HepG2 (cell line): ENCODE measurements around the gene PLEKHN1. TPM values are rescaled to one million over a fixed set of nuclear protein-coding genes. Genes with fewer than 3 reads are reported as not detected.
A peak's percentile ranks its signal among the peaks of the same experiment; 100 is the strongest.

Experiments used
- ARNTL ChIP-seq: sonication (generic); formaldehyde crosslinking; IDR thresholded peaks from 2 replicates; pipeline ENCODE4 v1.4.0; 2020; ENCODE audit warnings: mild to moderate bottlenecking, missing genetic modification reagents
- ATF7 ChIP-seq, 2 experiments: fragments of 450-650 bp in 1 of 2; sonication (generic) in 1 of 2; formaldehyde crosslinking in 1 of 2; IDR thresholded peaks; 2 replicates each; pipeline versions ENCODE4 v1.4.0 to v1.6.1; 2016 to 2020; ENCODE audit warnings: antibody characterized with exemption in 1 of 2, mild to moderate bottlenecking in 1 of 2, missing genetic modification reagents in 1 of 2
- CCDC6 ChIP-seq: sonication (generic); formaldehyde crosslinking; IDR thresholded peaks from 2 replicates; pipeline ENCODE4 v1.8.1; 2022; ENCODE audit warnings: mild to moderate bottlenecking, missing genetic modification reagents, moderate library complexity
- FOSL2 ChIP-seq: sonication (generic); formaldehyde crosslinking; IDR thresholded peaks from 2 replicates; pipeline ENCODE4 v1.4.0; 2020; ENCODE audit warnings: missing genetic modification reagents
- GTF3A ChIP-seq: sonication (generic); formaldehyde crosslinking; conservative IDR thresholded peaks from 2 replicates; pipeline ENCODE4 v1.4.0; 2020; ENCODE audit warnings: mild to moderate bottlenecking, missing genetic modification reagents
- PAXIP1 ChIP-seq: sonication (generic); formaldehyde crosslinking; conservative IDR thresholded peaks from 2 replicates; pipeline ENCODE4 v1.4.0; 2020; ENCODE audit warnings: mild to moderate bottlenecking, missing genetic modification reagents, moderate library complexity
- PLSCR1 ChIP-seq: sonication (generic); formaldehyde crosslinking; IDR thresholded peaks from 2 replicates; pipeline ENCODE4 v1.5.0; 2020; ENCODE audit warnings: missing genetic modification reagents, mild to moderate bottlenecking, borderline replicate concordance
- POLR2A ChIP-seq, 2 experiments: IDR thresholded peaks; 2 replicates each; pipeline ENCODE4 v1.6.1; 2011; ENCODE audit warnings: low read depth in 2 of 2, low read length in 2 of 2, mild to moderate bottlenecking in 1 of 2, moderate library complexity in 1 of 2; ENCODE audit not compliant: insufficient read depth in 1 of 2
- RXRA ChIP-seq: sonication (generic); formaldehyde crosslinking; IDR thresholded peaks from 2 replicates; pipeline ENCODE4 v1.5.1; 2020; ENCODE audit warnings: missing genetic modification reagents
- SAP130 ChIP-seq: IDR thresholded peaks from 2 replicates; pipeline ENCODE4 v1.6.1; 2016; ENCODE audit warnings: low read depth
- SIN3B ChIP-seq: fragments of 150-350 bp; IDR thresholded peaks from 2 replicates; pipeline ENCODE4 v1.6.1; 2014; ENCODE audit warnings: low read length
- TBX2 ChIP-seq: sonication (generic); formaldehyde crosslinking; IDR thresholded peaks from 2 replicates; pipeline ENCODE4 v1.5.0; 2020; ENCODE audit warnings: missing genetic modification reagents, mild to moderate bottlenecking, borderline replicate concordance
- TSC22D2 ChIP-seq: sonication (generic); formaldehyde crosslinking; IDR thresholded peaks from 2 replicates; pipeline ENCODE4 v1.5.1; 2020; ENCODE audit warnings: missing genetic modification reagents, mild to moderate bottlenecking, borderline replicate concordance
- ZNF207 ChIP-seq: fragments of 450-650 bp; IDR thresholded peaks from 2 replicates; pipeline ENCODE4 v1.6.1; 2016; ENCODE audit warnings: antibody characterized with exemption, borderline replicate concordance
- ZNF883 ChIP-seq: sonication (generic); formaldehyde crosslinking; IDR thresholded peaks from 2 replicates; pipeline ENCODE4 v1.5.1; 2020; ENCODE audit warnings: mild to moderate bottlenecking, missing genetic modification reagents; ENCODE audit errors: not compliant biosample characterization
- ZSCAN30 ChIP-seq: sonication (generic); formaldehyde crosslinking; IDR thresholded peaks from 2 replicates; pipeline ENCODE4 v1.5.0; 2020; ENCODE audit warnings: mild to moderate bottlenecking, missing genetic modification reagents
- polyA plus RNA-seq, 8 experiments: library from polyadenylated mRNA; depleted of rRNA in 3 of 8; stranded (reverse) in 7 of 8; unstranded in 1 of 8; fragments of >200 nt; fragmentation: Illumina TruSeq in 4 of 8; extraction: Trizol in 4 of 8; gene quantifications; 2 replicates each; pipeline versions ENCODE4 v1.2.1 to v1.2.3, GENCODE V29; 2011 to 2016; ENCODE audit warnings: low read depth in 4 of 8, missing spikeins in 1 of 8, mixed read lengths in 1 of 8; ENCODE audit not compliant: insufficient read depth in 1 of 8
- total RNA-seq, 5 experiments: library from RNA; depleted of rRNA; stranded (reverse); fragments of >200 nt; fragmentation: Illumina TruSeq; extraction: Trizol; gene quantifications; 2 replicates each; pipeline ENCODE4 v1.2.3, GENCODE V29; 2016; ENCODE audit warnings: low read depth in 1 of 5
- TF ChIP-seq, protein P1 (sequence below): sonication (generic); formaldehyde crosslinking; IDR thresholded peaks from 2 replicates; pipeline ENCODE4 v1.4.0; 2020; ENCODE audit warnings: missing genetic modification reagents
- TF ChIP-seq, protein P2 (sequence below), 2 experiments: sonication (generic) in 1 of 2; formaldehyde crosslinking in 1 of 2; IDR thresholded peaks; 2 replicates each; pipeline versions ENCODE4 v1.4.0 to v1.6.1; 2016 to 2020; ENCODE audit warnings: borderline replicate concordance in 1 of 2, low read depth in 1 of 2, mild to moderate bottlenecking in 1 of 2, missing genetic modification reagents in 1 of 2

Gene PLEKHN1
- total and polyA plus RNA-seq, 2 of the 13 experiments (the other 11 are each of a cell fraction or from before 2014, with no cell fraction given), result 0.42 to 0.58 TPM

DNA sequence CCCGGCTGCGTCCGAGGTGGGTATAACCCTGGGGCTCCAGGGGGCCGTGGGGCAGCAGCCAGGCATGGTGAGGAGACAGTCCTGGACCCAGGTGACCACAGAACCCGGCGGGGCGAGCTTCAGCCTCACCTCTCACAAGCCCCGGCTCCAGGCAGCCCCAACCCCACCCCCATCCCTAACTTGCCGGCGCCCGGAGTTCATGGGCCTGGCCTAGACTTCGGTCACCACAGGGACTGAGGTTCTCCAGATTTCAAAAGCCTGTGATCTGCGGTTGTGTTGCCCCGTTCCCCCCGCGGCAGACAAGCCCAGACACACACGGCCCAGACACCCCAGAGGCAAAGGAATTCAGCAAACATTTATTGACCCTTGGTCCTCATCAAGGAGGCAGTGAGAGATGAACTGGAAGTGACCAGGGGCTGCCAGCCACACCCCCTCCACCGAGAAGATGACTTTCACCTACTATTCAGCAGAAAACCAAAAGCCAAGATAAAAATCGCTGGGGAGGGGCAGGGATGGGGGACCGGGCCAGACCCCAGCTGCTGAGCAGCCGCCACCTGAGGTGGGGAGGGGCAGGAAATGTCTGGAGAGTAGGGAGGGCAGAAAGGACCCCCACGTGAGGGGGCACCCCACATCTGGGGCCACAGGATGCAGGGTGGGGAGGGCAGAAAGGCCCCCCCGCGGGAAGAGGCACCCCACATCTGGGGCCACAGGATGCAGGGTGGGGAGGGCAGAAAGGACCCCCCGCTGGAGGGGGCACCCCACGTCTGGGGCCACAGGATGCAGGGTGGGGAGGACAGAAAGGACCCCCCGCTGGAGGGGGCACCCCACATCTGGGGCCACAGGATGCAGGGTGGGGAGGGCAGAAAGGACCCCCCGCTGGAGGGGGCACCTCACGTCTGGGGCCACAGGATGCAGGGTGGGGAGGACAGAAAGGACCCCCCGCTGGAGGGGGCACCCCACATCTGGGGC, 29.7 kb downstream of the PLEKHN1 start (continued):
- peak; percentile 77 for TF ChIP-seq PAXIP1 (CRISPR knock-in tag)
- TF ChIP-seq TSC22D2, result no peak
- peak; percentile 81; the same call in 1 of the 2 replicates for TF ChIP-seq RXRA (CRISPR knock-in tag)
- no peak for TF ChIP-seq ZNF207
- no peak for TF ChIP-seq ATF7 (IDR thresholded peaks at IDR 0.05)
- TF ChIP-seq ATF7 (CRISPR knock-in tag; IDR thresholded peaks at IDR 0.05), result no peak
- TF ChIP-seq, protein P1, sequence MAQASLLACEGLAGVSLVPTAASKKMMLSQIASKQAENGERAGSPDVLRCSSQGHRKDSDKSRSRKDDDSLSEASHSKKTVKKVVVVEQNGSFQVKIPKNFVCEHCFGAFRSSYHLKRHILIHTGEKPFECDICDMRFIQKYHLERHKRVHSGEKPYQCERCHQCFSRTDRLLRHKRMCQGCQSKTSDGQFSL, result no peak
- TF ChIP-seq PLSCR1 (CRISPR knock-in tag), result no peak
- TF ChIP-seq SIN3B, result no peak
- TF ChIP-seq CCDC6 (CRISPR knock-in tag), result no peak
- no peak for TF ChIP-seq ARNTL
- TF ChIP-seq, protein P2, sequence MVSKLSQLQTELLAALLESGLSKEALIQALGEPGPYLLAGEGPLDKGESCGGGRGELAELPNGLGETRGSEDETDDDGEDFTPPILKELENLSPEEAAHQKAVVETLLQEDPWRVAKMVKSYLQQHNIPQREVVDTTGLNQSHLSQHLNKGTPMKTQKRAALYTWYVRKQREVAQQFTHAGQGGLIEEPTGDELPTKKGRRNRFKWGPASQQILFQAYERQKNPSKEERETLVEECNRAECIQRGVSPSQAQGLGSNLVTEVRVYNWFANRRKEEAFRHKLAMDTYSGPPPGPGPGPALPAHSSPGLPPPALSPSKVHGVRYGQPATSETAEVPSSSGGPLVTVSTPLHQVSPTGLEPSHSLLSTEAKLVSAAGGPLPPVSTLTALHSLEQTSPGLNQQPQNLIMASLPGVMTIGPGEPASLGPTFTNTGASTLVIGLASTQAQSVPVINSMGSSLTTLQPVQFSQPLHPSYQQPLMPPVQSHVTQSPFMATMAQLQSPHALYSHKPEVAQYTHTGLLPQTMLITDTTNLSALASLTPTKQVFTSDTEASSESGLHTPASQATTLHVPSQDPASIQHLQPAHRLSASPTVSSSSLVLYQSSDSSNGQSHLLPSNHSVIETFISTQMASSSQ (IDR thresholded peaks at IDR 0.05; ENCODE audit: low read depth), result no peak
- TF ChIP-seq, protein P2 (CRISPR knock-in tag; IDR thresholded peaks at IDR 0.05; ENCODE audit: borderline replicate concordance), result no peak
- peak; percentile 15; the same call in 1 of the 2 replicates for TF ChIP-seq FOSL2 (CRISPR knock-in tag)
- peak; percentile 52 for TF ChIP-seq SAP130
- no peak for TF ChIP-seq ZSCAN30 (CRISPR knock-in tag)
- TF ChIP-seq POLR2A (IDR thresholded peaks at IDR 0.05; ENCODE audit: insufficient read depth in 1 of 2, low read depth in 2 of 2, low read length in 2 of 2), result no peak
- no peak for TF ChIP-seq GTF3A
- TF ChIP-seq TBX2 (CRISPR knock-in tag), result peak; percentile 35; the same call in 1 of the 2 replicates
- no peak for TF ChIP-seq ZNF883
